Measurements from ENCODE around the gene OR51B4. TPM values are rescaled to one million over a fixed set of nuclear protein-coding genes. Genes with fewer than 3 reads are reported as not detected.

Gene OR51B4
- total RNA-seq, 1 experiment from 2014 or later = not detected

DNA sequence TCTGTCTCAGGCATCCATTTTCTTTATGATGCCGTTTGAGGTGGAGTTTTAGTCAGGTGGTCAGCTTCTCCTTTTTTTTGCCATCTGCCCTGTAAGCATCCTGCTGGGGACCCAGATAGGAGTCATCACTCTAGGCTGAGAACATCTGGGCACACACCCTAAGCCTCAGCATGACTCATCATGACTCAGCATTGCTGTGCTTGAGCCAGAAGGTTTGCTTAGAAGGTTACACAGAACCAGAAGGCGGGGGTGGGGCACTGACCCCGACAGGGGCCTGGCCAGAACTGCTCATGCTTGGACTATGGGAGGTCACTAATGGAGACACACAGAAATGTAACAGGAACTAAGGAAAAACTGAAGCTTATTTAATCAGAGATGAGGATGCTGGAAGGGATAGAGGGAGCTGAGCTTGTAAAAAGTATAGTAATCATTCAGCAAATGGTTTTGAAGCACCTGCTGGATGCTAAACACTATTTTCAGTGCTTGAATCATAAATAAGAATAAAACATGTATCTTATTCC lies 21.1 kb downstream of the OR51B4 start:
- Mint-ChIP-seq H3K9me3 (no peaks in the 10 kb centered on the region; the same call in 1 of the 2 replicates), H3K27me3 (ENCODE audit: low read depth) (no peaks in the 10 kb centered on the region), H3K36me3 (no peaks in the 10 kb centered on the region), H3K27ac (no peak overlapping the region), H3K4me1 (peaks cover 5% of the 10 kb centered on the region), H3K4me3 (no peak overlapping the region)
- CTCF ChIA-PET = interaction anchor here (2.2 kb wide), 1 partner anchor 11 kb away, joined by 5 read pairs; no protein-coding TSS in a partner anchor
- ATAC-seq (peak; percentile 82), DNase-seq (ENCODE audit: low spot score) (peak; percentile 49)
- POLR2A ChIA-PET = interaction anchor here (1.0 kb wide), 1 partner anchor 10 kb away, joined by 3 read pairs; the partner anchor contains the start of gene HBE1
- no peak for TF ChIP-seq FOXP1 (CRISPR knock-in tag; IDR thresholded peaks at IDR 0.05; ENCODE audit: borderline replicate concordance)
- no peak for TF ChIP-seq JAZF1 (CRISPR knock-in tag; IDR thresholded peaks at IDR 0.05)
- TF ChIP-seq, protein P1, sequence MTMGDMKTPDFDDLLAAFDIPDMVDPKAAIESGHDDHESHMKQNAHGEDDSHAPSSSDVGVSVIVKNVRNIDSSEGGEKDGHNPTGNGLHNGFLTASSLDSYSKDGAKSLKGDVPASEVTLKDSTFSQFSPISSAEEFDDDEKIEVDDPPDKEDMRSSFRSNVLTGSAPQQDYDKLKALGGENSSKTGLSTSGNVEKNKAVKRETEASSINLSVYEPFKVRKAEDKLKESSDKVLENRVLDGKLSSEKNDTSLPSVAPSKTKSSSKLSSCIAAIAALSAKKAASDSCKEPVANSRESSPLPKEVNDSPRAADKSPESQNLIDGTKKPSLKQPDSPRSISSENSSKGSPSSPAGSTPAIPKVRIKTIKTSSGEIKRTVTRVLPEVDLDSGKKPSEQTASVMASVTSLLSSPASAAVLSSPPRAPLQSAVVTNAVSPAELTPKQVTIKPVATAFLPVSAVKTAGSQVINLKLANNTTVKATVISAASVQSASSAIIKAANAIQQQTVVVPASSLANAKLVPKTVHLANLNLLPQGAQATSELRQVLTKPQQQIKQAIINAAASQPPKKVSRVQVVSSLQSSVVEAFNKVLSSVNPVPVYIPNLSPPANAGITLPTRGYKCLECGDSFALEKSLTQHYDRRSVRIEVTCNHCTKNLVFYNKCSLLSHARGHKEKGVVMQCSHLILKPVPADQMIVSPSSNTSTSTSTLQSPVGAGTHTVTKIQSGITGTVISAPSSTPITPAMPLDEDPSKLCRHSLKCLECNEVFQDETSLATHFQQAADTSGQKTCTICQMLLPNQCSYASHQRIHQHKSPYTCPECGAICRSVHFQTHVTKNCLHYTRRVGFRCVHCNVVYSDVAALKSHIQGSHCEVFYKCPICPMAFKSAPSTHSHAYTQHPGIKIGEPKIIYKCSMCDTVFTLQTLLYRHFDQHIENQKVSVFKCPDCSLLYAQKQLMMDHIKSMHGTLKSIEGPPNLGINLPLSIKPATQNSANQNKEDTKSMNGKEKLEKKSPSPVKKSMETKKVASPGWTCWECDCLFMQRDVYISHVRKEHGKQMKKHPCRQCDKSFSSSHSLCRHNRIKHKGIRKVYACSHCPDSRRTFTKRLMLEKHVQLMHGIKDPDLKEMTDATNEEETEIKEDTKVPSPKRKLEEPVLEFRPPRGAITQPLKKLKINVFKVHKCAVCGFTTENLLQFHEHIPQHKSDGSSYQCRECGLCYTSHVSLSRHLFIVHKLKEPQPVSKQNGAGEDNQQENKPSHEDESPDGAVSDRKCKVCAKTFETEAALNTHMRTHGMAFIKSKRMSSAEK (CRISPR knock-in tag; IDR thresholded peaks at IDR 0.05; ENCODE audit: borderline replicate concordance) = no peak
- no peak for TF ChIP-seq GTF2I (CRISPR knock-in tag; conservative IDR thresholded peaks at IDR 0.05)
- no peak for TF ChIP-seq RELA (CRISPR knock-in tag; IDR thresholded peaks at IDR 0.05; ENCODE audit: borderline replicate concordance)
- no peak for TF ChIP-seq JUN (CRISPR knock-in tag; IDR thresholded peaks at IDR 0.05)
- TF ChIP-seq FOXJ3 (CRISPR knock-in tag; IDR thresholded peaks at IDR 0.05; ENCODE audit: borderline replicate concordance) = no peak
- no peak for TF ChIP-seq ESRRA (CRISPR knock-in tag; IDR thresholded peaks at IDR 0.05; ENCODE audit: borderline replicate concordance)
- TF ChIP-seq RORB (CRISPR knock-in tag; IDR thresholded peaks at IDR 0.05) = no peak
- TF ChIP-seq FOXK1 (CRISPR knock-in tag; IDR thresholded peaks at IDR 0.05) = no peak

DNA sequence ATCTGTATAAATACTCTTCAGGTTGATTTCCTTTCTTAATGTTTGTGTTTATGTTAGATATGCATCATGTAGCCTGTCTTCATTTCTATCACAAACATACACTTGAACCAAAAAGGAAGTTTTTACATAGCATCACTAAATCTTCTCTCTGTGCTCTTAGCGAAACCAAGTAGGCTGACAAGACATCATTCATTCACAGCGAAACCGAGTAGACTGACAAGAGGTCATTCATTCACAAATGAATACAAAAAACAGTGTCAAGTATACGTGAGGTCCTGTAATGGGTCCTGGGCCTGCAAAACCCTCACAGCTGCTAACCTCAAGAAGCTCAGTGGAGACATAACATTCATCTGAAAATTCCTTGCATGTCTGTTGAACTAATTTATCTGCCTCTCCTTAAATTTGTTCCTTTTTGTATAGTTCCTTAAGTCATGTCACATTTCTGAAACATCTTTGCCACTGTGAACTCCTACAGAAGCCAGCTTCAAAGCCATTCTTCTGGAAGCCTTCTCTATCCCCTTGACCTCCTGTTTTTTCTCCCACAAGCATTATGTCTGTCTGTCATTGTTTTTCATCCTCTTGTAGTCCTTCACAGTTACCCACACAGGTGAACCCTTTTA lies 22.2 kb downstream of the OR51B4 start:
- no peaks in the 10 kb centered on the region for H3K27me3 Mint-ChIP-seq (ENCODE audit: low read depth)
- CTCF ChIA-PET = no interaction called here
- no peaks in the 10 kb centered on the region; the same call in 1 of the 2 replicates for H3K9me3 Mint-ChIP-seq
- H3K4me1 Mint-ChIP-seq = peaks cover 5% of the 10 kb centered on the region
- POLR2A ChIA-PET = interaction anchor here (1.0 kb wide), 1 partner anchor 9 kb away, joined by 3 read pairs; the partner anchor contains the start of gene HBE1
- no peak overlapping the region for H3K4me3 Mint-ChIP-seq
- no peaks in the 10 kb centered on the region for H3K36me3 Mint-ChIP-seq
- DNase-seq (ENCODE audit: low spot score) = no peak
- no peak for ATAC-seq
- no peak overlapping the region for H3K27ac Mint-ChIP-seq
- no peak for TF ChIP-seq CREM (CRISPR knock-in tag; IDR thresholded peaks at IDR 0.05)
- TF ChIP-seq, protein P2, sequence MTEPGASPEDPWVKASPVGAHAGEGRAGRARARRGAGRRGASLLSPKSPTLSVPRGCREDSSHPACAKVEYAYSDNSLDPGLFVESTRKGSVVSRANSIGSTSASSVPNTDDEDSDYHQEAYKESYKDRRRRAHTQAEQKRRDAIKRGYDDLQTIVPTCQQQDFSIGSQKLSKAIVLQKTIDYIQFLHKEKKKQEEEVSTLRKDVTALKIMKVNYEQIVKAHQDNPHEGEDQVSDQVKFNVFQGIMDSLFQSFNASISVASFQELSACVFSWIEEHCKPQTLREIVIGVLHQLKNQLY (CRISPR knock-in tag; IDR thresholded peaks at IDR 0.05) = no peak
- TF ChIP-seq MXD4 (CRISPR knock-in tag; IDR thresholded peaks at IDR 0.05; ENCODE audit: borderline replicate concordance) = no peak
- no peak for TF ChIP-seq SMAD3 (CRISPR knock-in tag; IDR thresholded peaks at IDR 0.05; ENCODE audit: borderline replicate concordance)
- no peak for TF ChIP-seq JUN (CRISPR knock-in tag; IDR thresholded peaks at IDR 0.05)
- TF ChIP-seq, protein P3, sequence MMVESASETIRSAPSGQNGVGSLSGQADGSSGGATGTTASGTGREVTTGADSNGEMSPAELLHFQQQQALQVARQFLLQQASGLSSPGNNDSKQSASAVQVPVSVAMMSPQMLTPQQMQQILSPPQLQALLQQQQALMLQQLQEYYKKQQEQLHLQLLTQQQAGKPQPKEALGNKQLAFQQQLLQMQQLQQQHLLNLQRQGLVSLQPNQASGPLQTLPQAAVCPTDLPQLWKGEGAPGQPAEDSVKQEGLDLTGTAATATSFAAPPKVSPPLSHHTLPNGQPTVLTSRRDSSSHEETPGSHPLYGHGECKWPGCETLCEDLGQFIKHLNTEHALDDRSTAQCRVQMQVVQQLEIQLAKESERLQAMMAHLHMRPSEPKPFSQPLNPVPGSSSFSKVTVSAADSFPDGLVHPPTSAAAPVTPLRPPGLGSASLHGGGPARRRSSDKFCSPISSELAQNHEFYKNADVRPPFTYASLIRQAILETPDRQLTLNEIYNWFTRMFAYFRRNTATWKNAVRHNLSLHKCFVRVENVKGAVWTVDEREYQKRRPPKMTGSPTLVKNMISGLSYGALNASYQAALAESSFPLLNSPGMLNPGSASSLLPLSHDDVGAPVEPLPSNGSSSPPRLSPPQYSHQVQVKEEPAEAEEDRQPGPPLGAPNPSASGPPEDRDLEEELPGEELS (CRISPR knock-in tag; IDR thresholded peaks at IDR 0.05) = no peak
- TF ChIP-seq TEAD1 (CRISPR knock-in tag; IDR thresholded peaks at IDR 0.05) = no peak
- TF ChIP-seq, protein P4, sequence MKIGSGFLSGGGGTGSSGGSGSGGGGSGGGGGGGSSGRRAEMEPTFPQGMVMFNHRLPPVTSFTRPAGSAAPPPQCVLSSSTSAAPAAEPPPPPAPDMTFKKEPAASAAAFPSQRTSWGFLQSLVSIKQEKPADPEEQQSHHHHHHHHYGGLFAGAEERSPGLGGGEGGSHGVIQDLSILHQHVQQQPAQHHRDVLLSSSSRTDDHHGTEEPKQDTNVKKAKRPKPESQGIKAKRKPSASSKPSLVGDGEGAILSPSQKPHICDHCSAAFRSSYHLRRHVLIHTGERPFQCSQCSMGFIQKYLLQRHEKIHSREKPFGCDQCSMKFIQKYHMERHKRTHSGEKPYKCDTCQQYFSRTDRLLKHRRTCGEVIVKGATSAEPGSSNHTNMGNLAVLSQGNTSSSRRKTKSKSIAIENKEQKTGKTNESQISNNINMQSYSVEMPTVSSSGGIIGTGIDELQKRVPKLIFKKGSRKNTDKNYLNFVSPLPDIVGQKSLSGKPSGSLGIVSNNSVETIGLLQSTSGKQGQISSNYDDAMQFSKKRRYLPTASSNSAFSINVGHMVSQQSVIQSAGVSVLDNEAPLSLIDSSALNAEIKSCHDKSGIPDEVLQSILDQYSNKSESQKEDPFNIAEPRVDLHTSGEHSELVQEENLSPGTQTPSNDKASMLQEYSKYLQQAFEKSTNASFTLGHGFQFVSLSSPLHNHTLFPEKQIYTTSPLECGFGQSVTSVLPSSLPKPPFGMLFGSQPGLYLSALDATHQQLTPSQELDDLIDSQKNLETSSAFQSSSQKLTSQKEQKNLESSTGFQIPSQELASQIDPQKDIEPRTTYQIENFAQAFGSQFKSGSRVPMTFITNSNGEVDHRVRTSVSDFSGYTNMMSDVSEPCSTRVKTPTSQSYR (CRISPR knock-in tag; IDR thresholded peaks at IDR 0.05) = no peak
- no peak for TF ChIP-seq RORB (CRISPR knock-in tag; IDR thresholded peaks at IDR 0.05)
- no peak for TF ChIP-seq OVOL2 (CRISPR knock-in tag; IDR thresholded peaks at IDR 0.05; ENCODE audit: borderline replicate concordance)
- TF ChIP-seq CDX4 (CRISPR knock-in tag; IDR thresholded peaks at IDR 0.05; ENCODE audit: borderline replicate concordance) = no peak
- no peak for TF ChIP-seq KAT7 (CRISPR knock-in tag; IDR thresholded peaks at IDR 0.05; ENCODE audit: borderline replicate concordance)
- TF ChIP-seq ZNF512 (CRISPR knock-in tag; IDR thresholded peaks at IDR 0.05; ENCODE audit: borderline replicate concordance) = no peak
- no peak for TF ChIP-seq CBFB (CRISPR knock-in tag; IDR thresholded peaks at IDR 0.05; ENCODE audit: low read depth)

All from WTC11 (cell line).